RPMI7951 (cell line): ENCODE results near the gene GLTP. TPM values are rescaled to one million over a fixed set of nuclear protein-coding genes. Genes with fewer than 3 reads are reported as not detected.
"Not testable (repeated sequence)": the region's sequence is repeated elsewhere in the genome, so short reads cannot be mapped to it uniquely, and the experiment has no call there.

Experiments
- DNase-seq: peaks from one replicate; pipeline ENCODE4 v3.0.0-alpha.2; 2012; ENCODE audit warnings: low read depth
- total RNA-seq: library from RNA; depleted of rRNA; stranded (reverse); fragments of >200 nt; shearing (Covaris generic); gene quantifications from 2 replicates; pipeline ENCODE4 v1.2.3, GENCODE V29; 2014

The GLTP gene
- total RNA-seq, 1 experiment from 2014 or later, result 35.7 TPM

DNA sequence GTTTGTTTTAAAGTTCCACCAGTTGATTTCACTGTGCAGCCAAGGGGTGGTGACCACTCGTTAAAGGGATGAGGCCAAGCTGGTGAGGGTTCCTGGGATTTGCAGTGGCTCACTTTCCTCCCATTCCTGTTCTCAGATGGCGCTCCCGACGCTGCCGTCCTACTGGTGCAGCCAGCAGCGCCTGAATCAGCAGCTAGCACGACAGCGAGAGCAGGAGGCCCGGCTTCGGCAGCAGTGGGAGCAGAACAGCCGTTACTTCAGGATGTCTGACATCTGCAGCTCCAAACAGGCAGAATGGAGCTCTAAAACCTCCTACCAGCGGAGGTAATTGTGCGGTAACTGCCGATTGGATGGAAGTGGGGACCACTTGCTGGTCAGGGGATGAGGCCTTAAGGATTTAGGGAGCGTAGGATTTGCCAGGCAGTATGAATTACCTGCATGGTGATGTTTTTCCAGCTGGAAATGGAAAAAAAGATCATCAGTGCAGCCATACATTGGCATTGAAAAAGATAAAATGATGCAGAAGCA, 22.6 kb upstream of the GLTP start:
- DNase-seq, result no peak

DNA sequence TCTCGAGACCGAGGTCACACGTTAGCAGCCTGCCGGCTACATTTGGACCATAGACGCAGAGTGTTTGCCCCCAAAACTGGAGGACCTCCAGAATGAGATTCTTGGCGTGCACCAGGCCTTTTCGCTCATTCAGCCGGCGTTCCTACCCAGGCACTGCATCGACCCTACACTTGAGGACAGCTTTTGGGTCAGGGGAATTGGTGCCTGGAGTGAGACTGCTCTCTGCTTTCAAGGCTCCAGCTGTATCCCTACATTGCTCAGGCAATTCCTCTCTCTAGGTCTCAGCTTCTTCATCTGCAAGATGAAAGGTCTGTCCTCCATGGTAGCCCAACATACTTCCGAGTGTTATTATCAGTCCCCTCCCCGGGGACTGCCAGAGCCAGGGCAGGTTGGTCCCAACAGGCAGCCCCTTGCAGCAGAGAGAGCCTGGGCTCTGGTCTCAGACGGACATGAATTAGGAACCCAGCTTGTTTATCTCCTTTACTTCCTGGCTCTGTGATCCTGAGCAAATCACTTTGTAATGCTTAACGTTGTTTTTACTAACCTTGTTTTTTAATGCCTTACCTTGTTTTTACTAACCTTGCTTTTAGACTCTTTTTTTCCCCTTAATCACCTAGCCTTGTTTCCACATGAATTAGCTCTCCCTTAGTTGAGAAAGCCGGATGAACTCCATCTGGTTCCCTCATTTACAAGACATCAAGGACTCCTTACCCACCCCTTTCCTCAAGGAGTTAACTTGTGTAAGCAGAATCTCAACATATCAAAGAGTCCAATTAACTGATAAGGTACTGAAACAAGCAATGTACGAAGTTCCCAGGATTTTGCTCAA, 20.6 kb upstream of the GLTP start:
- DNase-seq, result no peak

DNA sequence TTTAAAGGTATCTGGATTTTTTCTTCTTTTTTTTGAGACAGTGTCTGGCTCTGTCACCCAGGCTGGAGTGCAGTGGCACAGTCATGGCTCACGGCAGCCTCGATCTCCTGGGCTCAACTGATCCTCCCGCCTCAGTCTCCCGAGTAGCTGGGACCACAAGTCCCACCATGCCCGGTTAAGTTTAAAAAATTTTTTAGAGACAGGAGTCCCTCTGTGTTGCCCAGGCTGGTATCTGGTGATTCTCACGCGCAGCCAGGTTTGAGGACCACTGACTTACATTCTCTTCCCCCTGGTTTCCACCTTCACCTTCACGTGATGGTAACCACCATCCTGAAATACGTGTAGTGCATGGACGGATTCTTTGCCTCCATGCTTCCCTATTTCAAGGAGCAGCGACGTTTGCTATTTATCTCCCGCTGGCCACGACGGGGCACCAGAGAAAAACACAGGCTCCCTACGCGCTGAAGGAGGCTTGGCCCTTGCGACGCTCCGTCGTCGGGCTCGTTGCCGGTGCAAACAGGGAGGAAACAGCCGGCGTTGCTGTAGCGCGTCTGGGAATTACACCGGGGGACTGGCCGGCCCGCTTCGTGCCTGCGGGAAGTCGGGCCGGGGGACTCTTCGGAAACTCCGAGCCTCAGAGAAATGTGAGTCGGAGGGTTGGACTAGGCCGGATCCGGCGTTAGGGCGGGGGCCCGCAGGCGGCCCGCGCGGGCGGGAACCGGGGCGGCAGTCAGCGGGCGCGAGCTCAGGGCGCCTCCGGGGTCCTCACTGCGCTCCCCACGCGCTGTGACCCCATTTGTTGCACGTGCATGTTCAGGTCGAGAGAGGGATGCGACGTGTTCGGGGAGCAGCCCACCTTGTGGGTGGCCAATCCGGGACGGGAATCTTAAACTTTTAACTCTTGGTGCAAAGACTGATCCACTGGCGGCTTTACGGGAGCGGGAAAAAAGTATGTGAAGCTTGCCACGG, 19.7 kb upstream of the GLTP start, which contains the start of gene TCHP:
Gene TCHP, plus strand, starts transcription at position 492 of the 969 bp plus-strand sequence. CDS start 2,753 bp downstream, outside the sequence.
- DNase-seq, result peak; percentile 82

DNA sequence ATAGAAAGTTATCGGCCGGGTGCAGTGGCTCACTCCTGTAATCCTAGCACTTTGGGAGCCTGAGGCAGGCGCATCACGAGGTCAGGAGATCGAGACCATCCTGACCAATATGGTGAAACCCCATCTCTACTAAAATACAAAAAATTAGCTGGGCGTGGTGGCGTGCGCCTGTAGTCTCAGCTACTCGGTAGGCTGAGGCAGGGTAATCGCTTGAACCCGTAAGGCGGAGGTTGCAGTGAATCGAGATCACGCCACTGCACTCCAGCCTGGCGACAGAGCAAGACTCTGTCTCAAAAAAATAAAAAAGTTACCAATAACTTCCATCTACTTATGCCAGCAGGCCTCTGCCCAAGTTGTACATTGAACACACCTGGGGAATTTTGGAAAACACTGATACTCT, 19.0 kb upstream of the GLTP start:
- DNase-seq, result not testable (repeated sequence)

DNA sequence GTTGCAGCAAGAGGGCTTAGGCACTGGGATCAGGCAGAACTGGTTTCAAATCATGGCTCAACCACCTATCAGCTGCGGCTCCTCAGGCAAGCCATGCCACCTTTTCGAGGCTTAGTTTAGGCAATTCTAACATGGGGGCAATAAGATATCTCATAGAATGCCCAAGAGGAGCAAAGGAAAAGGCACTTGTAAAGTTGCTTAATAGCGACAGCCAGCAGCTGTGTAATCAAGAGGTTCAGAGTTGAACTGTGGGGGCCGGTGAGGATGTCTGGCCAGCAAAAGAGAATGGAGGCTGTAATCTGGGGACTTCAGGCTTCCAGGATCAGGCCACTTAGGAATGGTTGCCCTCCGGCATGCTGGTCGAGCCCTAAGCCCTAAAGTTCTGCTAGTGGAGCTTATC, 16.7 kb upstream of the GLTP start:
- no peak for DNase-seq

DNA sequence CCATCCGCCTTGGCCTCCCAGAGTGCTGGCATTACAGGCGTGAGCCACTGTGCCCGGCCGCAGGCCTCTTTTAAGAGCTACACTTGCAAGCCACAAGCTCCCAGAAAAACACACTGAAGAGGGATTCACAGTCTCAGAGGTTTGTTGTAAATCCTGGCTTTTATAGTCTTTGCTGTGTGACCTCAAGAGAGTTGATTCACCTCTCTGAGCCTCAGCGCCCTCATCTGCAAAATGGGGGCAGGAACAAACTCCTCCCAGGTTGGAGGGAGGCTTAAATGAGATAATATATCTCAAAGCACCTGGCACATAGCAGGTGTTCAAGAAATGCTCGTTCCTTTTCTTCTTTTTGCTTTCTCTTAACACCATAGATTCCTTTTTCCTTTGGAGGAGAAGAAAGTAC, 15.8 kb upstream of the GLTP start:
- no peak for DNase-seq

DNA sequence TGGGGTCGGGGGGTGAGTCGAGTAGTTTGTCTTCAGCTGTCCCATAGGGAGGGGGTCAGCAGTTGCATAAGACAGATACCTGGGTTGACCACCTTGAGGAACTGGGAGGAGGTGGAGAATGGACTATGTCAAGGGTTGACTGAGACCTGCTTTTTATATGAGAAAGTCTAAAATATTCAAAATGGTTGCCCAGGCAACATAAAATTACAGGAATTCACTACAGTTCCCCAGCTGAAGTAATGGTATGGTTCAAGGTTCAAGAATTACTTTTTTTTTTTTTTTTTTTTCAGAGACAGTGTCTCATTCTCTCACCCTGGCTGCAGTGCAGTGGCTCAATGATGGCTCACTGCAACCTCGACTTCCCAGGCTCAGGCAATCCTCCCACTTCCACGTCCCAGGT, 14.6 kb upstream of the GLTP start:
- DNase-seq, result no peak

DNA sequence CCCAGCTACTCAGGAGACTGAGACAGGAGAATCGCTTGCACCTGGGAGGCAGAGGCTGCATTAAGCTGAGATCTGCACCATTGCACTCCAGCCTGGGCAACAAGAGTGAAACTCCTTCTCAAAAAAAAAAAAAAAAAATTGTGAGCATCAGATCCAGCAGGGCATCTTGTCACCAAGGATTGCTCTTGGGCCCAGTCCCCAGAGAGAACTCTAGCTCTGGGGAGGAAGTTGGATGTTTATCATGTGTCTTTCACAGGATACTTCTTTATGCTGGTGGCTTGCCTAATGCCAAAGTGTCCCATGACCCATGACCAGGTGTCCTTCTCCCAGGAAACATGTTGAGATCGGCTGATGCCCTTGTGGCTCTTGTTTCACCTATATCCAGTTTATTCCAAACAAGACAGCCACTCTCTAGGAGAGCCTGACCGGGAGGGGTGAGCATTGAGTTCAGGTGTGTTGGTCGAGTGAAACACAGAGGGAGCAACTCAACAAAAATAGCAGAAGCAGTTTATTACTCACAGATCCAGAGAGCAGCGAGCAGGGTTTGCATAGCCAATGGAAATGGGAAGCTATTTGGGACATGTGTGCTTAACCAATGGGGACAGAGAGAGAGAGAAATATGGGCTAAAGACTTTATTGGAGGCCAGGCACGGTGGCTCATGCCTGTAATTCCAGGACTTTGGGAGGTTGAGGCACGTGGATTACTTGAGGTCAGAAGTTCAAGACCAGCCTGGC, 13.1 kb upstream of the GLTP start:
- DNase-seq, result no peak

DNA sequence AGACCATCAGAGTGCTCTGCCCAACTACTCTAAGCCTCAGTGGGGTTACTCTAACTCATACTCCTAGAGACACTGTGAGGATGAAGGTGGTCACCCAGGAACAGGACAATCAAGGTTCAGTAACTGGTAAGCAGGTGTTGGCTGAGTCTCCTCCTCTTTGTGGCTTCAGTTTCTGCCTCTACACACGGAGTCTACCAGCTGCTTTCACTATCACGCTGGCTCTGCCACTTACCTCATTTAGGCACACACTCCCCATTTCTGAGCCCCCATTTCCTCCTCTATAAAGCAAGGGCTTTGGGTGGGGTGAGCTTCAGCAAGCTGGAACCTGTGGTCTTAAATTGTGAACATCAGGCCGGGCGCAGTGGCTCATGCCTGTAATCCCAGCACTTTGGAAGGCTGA, 12.4 kb upstream of the GLTP start:
- DNase-seq, result no peak

DNA sequence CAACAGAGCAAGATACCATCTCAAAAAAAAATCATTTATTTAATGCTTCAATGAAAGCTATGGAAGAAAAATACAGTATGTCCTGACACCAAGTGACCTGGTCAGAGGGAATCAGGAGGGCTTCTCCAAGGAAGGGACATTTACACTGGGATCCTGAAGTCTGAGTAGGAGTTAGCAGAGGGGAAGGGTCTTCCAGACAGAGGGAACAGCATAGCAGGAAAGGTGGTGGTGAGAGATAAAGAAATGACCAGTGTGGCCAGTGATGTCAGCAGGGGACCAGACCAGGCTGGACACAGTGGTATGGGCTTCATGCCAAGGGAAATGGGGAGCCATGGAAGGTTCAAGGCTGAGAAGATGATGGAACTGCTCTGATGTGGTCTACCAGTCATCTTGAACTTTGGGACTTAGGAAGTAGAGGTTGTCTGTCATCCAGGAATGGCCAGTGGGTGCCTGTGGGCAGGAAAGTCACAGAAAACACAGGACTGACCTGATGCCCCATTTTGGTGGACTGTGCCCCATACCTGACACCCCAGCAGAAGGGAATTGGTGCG, 11.9 kb upstream of the GLTP start:
- no peak for DNase-seq

DNA sequence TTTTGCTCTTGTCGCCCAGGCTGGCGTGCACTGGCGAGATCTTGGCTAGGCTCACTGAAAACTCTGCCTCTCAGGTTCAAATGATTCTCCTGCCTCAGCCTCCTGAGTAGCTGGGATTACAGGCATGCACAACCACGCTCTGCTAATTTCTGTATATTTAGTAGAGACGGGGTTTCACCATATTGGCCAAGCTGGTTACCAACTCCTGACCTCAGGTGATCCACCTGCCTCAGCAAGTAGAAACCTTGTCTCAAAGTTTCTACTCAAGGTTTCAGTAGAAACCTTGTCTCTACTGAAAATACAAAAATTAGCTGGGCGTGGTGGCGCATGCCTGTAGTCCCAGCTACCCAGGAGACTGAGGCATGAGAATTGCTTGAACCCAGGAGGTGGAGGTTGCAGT, 11.4 kb upstream of the GLTP start:
- DNase-seq, result not testable (repeated sequence)

DNA sequence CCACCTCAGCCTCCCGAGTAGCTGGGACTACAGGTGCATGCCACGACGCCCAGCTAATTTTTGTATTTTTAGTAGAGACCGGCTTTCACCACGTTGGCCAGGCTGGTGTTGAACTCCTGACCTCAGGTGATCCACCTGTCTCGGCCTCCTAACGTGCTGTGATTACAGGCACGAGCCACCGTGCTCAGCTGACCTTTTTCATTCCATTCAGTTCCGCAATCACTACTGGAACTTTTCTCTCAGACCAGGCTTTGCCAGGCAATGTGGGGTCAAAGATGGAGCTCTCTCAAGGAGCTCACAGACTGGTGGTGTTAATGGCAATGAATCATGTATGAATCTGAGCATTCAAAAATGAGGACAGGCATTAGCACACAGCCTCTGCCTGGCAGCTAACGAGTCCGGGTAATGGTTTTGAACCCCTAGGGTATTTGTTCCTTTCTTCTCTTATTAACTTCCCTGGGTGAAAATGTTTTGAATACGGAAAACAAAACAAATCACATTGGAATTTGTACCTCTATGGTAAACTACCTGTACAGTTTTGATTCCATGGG, 10.4 kb upstream of the GLTP start:
- DNase-seq, result no peak

DNA sequence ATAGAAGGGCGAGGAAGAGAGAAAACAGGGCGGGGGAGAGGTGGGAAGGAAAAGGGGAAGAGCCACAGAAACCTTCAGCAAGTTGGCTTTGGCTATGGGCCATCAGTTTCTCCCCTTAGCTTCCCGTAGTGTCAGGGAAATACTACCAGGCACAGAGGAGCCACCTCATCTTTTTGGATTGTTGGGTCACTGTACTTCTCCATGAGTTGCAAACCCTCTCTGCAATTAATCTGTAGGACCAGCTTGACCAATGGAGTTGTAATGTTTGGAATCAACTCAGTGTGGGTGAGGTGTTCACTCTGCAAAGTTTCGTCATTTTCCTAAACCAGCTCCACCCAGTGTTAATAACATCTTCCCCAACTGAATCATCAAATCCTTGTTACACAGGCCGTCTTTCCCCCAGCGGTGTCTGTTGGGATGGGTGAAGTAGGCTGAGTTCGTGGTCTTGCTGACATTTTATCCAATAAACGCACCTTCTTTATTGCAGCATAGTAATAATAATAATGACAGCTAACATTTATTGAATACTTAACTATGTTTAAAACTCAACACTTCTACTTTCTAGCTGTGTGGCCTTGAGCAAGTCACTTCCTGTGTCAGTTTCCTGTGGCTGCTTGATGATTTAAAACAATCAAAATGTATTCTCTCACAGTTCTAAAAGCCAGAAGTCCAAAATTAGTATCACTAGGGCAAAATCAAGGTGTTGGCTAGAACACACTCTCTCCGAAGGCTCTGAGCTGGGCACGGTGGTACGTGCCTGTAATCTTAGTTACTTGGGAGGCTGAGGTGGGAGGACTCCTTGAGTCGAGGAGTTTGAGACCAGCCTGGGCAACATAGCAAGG, 8.1 kb upstream of the GLTP start:
- peak; percentile 72 for DNase-seq

DNA sequence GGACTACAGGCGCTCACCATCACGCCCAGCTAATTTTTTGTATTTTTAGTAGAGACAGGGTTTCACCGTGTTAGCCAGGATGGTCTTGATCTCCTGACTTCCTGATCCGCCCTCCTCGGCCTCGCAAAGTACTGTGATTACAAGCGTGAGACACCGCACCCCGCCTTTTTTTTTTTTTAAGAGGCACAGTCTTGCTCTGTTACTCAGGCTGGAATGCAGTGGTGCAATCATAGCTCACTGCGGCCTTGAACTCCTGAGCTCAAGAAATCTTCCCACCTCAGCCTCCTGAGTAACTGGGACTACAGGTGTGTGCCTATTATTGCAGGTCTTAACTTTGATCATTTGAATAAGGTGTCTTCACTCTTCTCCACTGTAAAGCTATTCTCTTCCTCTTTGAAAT, 5.3 kb upstream of the GLTP start:
- no peak for DNase-seq

DNA sequence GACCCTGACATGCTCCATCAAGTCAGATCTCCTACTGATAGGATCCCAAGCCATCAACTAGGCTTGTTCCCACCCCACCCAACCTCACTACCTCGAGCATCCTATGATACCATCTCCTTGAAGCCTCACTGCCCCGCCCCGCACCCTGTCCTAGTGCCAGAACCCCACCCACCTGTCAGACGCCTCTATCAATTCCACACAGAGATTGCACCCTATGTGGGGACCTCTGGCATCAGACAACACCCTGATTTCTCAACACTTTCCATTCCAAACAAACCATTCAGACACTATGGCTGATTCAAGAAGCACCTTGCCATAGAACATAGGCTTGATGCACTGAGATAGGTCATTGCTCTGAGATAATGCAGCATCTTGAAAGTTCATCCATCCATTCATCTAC, 3.1 kb upstream of the GLTP start:
- DNase-seq, result no peak

DNA sequence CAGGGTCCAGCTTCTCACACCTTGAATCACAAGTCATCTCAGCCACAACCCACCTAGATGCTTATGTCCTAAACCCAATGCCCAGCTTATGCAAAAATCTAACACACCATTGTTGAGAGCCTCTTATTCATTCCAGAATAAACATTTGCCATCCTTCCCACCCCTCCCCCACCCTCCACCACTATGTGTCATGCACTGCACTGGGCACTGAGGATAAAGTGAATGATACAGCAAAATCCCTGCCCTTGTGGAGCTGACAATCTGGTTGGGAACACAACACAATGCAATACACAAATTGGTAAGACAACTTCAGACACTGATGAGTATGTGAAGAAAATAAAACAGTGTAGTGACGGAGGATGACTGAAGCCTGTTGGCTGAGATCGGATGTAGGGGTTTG, 1.4 kb upstream of the GLTP start:
- no peak for DNase-seq

DNA sequence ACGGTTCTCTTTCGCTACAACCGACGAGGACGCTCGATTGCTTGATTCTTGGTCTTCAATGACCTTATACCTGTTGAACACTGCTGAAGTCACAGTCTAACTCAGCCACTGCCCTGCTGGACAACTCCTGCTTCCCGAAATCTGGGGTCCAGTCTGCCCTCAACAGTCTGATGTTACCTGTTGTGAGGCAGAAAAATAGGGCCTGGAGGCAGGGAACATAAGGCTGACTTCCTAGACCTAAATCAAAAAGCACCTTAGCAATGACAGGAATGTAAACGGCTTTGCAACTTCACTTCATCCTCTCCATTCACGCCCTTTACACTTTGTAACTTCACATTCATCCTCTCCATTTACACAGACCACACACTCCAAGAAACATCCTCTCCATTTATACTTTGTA, 597 bp upstream of the GLTP start:
- DNase-seq, result no peak

DNA sequence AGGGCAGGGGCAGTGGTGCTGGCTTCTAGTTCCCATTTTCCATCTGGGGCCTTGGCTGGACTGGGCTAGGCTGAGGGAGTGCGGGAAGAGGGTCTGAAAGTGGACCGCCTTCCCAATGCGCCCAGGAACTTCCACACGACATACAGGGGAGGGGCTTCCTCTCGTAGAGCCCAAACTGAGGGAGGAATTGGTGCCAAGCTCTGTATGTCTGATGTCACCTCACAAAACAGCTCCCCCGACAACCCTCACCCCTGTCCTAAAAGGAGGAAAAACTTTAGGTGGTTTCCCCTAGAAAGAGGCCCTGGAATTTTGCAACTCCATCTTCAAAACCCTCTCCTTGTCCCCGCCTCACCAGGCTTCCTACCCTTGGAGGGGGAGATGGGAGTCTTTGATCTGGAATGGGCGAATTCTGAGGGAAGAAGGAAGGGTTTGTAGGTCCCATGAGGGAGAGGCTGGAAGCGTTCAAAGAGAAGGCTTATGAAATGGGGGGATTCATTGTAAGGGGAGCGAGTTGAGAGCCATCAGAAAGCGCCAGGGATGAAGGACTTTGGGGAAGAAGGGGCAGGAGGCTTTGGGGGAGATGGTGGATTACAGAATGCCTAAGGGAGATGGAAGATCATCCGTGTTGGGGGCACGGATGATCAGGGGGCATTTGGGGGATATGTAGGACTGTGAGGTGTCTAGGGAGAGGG, 844 bp downstream of the GLTP start:
- no peak for DNase-seq

DNA sequence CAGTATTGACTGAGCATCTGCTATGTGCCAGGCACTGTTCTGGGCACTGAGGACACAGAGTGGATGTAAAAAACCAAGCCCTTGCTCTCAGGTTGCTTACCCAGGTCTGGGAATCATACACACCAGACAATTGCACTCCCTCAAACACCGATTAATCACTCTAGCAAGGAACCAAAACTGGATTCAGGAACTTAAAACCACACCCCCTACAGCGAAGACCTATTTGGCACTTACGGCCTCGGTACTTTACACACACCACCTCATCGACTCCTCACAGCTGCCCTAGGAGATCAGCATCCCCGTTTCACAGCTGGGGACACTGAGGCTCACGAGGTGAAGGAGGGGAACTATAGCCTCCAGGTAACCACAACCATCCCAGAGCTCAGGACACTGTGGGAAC, 1.6 kb downstream of the GLTP start:
- no peak for DNase-seq

DNA sequence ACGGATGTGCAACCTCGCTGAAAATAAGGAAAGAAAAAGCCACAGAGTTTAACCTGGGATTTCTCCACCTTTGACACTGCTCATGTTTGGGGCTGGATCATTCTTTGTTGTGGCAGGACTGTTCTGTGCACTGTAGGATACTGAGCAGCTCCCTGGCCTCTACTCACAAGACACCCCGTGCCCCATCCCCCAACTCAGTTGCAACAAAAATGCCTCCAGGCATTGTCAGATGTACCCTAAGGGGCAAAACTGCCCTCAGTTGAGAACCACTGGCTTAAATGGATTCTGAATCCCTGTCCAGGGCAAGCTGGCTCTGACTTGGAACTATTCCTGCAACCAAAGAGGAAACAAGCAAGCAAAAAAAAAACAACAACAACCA, 2.1 kb downstream of the GLTP start:
- DNase-seq, result no peak
